Smooth muscle cell of the brain vasculature (primary cell): ENCODE results near the gene PARVB.
A peak's percentile ranks its signal among the peaks of the same experiment; 100 is the strongest.

ENCODE experiments used
- DNase-seq: peaks from one replicate; pipeline ENCODE4 v3.0.0-alpha.2; 2012; ENCODE audit warnings: low read depth, low spot score

PARVB gene

DNA sequence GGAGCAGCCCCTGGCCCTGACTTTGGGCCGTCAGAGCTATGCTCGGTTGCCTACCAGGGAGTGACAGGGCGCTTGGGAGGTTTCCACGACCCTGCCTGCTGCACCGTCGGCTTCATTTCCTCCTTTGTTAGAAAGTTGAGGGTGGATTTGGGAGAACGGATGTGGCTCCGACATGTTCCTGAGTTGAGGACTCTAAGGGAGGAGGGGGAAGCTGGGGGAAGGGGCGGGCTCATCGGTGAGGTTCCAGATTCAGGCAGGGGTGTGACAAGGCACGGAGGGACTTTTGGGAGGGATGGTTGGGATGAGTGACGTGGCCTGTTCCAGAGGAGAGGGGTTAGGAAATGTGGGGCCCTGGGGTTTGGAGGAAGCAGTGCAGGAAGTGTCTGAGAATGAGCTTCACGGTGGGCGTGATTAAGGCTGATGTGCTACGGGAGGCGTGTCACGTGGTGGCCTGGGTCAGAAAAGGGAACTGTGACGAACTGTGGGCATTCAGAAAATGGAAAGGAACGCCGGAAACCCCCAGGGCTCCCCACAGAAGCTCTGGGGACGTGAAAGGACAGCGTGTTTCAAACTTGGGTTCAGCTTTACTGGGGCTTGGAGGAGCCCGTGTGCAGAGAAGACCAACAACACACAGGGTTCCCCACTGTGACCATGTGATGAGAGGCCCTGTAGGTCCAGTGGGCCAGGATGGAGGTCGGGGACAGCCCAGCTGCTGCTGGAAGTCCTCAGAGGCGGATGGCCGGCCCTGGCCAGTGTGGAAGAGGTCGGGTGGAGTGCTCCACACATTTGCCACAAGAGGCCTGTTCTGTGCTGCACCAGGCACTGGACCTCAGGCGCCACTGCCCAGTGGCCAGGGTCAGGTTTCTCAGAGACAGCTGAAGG is 2.8 kb downstream of the PARVB start:
- no peak for DNase-seq

DNA sequence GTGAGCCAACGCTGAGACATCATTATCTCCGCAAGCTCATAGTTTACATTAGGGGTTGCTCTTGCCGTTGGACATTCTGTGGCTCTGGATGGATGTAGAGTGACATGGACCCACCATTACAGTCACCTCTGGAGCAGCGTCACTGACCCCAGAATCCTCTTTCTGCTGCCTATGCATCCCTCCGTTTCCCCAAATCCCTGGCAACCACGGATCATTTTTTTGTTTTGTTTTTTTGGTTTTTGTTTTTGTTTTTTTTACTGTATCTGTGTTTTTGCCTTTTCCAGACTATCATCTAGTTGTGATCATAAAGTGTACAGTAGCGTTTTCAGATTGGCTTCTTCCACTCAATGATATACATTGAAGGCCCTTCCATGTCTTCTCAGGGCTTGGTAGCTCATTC is 4.0 kb downstream of the PARVB start:
- DNase-seq, result no peak

DNA sequence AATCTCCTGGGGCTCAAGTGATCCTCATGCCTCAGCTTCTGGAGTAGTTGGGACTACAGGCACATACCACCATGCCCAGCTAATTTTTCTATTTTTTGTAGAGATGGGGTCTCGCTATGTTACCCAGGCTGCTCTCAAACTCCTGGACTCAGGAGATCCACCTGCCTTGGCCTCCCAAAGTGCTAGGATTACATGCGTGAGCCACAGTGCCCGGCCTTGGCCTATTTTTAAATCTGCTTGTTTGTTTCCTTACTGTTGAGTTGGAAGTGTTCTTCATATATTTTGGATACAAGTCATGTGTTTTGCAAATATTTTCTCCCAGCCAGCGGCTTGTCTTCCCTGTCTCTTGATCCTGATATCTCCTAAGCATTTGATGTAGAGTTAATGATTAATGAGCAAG is 5.0 kb downstream of the PARVB start:
- DNase-seq, result no peak

DNA sequence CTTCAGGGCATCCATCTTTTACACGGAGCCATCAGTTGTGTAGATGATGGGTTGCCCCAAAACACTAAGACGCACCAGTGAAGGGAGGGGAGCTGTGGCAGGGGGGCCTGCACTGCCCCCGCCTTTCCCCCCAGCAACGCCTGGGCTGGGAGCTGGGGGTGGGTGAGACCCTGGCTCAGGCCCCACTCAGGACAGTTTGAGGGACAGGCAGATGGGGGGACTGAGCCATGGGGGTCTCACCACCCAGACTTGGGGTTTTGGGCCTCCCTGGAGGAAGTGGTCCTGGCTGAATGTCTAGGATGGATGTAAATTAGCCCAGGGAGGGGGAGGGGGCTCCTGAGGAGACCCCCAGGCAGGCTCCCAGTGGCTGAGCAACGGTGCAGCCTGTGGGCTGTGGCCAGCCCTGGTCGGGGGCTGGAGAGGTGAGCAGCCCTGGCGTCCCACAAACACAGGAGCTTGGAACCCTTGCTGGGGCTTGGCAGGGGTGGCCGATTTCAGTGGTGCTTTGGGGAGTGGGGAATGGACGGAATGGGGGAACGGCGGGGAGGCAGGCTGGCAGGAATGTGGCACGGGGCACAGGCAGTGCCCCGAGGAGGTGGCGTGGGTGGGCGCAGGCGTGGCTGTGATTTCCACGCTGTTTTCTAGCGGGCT is 6.1 kb downstream of the PARVB start:
- DNase-seq, result no peak

DNA sequence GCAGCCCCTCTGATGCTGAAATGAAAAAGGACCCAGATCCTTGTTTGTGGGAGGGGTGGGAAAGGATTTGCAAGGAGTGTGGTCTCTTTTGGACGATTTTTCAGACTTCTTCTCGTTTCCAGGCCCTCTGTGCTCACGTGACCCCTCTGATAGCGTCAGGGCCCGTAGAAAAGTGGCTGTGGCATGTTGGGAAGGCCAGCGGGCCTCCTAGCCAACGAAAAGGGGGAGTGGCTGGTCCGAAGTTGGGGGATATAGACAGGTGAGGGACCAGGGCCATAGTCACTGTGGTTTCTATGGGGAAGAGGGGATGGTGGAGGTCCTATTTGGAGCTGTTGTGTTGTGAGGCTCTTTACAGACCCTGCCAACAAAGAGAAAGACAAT is 6.6 kb downstream of the PARVB start:
- DNase-seq, result no peak

DNA sequence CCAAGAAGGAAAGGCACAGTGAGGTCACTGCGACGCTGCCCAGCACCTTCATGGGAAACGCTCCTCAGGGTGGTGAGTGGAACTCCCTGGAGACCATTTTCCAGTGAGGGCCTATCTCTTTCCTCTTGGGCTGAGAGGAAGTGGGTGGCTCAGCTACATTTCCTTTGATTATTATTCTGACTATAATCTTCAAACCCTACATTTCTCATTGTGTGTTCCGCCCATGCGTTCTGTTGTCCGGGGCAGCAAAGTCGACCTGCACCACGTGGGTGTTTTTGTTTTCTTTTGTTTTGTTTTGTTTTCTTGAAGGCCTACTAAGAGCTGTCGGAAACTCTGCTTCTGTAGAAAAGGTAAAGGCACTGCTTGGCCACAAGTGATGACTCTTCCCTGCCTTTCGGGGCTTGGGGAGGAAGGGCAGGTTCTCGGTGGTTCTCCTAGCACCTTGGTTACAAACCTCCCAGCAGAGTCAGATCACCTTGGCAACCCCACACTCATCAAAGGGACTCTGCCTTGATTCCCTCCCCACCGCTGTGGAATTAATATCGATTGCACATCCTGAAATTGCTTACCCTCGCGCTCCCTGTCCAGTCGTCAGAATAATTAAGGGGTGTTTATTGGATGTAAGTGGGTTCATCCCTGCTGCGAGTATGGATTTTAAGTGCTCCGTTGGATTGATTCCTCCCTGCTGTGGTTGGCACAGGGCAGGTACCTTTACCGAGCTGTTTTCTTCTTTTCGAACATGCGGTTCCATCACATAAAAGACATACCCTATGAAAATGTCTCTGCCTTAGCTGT is 7.3 kb downstream of the PARVB start:
- no peak for DNase-seq

DNA sequence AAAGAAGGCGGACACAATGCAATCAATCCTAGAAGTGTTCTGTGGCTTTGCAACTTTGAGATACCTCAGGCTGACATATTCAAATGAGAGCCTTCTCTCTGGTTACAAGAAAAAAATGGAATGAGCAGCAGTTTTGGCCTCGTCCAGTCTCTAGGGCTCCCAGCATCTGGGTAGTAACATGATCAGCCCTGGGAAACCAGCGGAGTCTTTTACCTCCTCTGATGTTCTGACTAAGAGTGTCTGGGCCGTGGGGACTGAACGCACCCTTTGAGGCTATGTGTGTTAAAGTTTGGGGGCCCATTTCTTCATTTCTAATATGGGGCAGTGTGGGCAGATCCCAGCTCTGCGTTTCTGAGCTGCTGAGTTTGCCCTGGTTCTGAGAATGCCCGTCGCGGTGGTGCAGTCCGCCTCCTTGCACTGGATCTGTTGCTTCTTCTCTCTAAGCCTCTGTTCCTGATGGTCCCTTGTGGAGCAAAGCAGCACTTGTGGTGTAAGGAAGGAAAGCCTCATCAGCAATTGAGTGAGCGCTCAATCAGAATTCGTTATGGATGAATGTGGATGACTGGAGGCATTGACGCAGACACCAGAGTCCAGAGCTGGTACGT is 8.1 kb downstream of the PARVB start:
- DNase-seq, result no peak

DNA sequence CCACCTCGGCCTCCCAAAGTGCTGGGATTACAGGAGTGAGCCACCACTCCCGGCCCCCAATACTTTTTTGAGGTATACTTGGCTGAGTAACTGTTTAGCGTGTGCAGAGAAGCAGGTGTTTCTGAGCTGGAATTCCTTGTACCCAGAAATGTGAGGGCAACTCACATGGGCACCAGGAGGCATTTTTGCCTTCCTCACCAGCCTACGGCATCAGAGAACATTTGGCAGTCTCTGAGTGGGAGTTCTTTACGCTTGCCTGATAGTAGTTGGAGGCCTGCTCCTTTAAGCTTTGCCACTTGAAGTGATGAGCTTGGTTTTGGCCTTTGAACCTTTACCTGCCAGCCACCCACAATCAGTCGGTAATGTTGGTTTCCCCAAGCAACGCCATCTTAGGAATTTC is 9.2 kb downstream of the PARVB start:
- no peak for DNase-seq

DNA sequence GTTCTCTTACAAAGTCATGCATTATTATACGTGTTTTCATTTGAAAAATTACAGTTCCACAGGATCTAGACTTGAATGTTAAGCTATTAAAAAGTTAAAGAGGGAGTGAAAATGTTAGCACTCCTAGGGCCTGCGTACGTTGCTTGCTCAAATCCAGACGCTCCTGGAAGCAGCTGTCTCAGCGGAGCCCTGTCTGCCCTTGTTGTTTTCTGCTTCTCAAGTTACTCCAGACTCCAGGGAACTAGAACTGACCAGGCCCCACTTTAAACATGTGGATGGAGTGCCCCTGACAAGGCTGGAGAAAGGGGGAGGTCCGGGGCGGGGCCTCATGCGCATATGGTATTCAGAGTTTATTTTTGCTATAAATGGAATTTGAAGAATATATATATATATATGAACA is 9.6 kb downstream of the PARVB start:
- peak; percentile 57 for DNase-seq

DNA sequence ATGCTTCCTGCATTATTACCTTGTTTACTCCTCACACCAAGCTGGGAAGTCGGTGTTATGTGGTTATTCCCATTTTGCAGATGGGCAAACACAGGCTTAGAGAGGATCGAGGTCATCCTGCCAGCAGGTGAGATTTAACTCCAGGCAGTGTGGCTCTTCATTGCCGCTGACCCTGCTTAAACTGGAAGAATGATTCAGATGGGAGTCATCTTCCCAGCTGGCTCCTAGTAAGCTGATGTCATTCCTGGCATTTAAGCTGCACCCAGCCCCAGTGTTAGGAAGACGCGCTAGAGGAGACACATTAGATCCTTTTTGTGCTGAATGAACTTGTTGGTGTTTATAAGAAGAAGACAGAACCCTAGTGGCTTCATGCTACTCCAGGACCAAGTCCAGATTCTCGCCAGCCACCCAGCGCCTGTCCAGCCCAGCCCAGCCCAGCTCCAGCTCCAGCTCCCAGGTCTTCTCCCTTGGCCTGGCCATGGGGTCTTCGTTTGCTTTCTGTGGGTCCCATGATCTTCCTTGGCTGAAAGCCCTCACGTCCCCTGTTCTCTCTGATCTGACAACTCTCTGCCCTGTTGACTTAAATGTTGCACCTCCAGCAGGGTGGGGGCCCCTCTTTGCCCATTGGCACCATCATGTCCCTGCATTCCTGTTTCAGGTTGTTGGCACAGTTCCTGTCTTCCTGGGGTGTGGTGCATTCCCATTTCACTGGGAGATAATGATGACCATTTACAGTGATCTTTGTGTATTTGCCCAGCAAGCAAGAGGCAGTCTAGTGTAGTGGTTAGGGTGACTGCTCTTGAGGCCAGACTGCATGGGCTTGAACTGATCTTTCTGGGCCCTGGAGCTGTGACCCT is 13.6 kb downstream of the PARVB start:
- peak; percentile 78 for DNase-seq

DNA sequence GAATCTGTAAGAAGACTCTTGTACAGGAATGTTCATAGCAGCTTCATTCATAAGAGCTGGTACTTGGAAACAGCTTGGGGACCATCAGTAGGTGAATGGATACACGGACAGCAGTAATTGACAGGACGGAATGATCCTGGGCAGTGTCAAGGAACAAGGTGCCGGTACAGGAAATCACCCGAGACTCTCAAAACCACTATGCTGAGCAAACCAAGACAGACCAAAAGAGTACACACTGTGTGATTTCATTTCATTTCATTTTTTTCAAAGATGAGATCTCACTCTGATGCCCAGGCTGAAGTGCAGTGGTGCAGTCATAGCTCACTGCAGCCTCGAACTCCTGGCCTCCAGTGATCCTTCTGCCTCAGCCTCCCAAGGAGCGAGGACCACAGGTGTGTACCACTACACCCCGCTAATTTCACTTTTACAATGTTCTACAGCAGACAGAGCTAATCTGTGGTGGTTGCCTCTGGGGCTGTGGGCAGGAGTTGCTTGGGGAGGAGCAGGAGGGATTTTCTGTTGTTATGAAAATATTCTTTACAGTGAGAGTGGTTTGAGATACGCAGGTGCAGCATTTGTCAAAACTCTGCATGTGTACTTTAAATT is 15.6 kb downstream of the PARVB start:
- no peak for DNase-seq

DNA sequence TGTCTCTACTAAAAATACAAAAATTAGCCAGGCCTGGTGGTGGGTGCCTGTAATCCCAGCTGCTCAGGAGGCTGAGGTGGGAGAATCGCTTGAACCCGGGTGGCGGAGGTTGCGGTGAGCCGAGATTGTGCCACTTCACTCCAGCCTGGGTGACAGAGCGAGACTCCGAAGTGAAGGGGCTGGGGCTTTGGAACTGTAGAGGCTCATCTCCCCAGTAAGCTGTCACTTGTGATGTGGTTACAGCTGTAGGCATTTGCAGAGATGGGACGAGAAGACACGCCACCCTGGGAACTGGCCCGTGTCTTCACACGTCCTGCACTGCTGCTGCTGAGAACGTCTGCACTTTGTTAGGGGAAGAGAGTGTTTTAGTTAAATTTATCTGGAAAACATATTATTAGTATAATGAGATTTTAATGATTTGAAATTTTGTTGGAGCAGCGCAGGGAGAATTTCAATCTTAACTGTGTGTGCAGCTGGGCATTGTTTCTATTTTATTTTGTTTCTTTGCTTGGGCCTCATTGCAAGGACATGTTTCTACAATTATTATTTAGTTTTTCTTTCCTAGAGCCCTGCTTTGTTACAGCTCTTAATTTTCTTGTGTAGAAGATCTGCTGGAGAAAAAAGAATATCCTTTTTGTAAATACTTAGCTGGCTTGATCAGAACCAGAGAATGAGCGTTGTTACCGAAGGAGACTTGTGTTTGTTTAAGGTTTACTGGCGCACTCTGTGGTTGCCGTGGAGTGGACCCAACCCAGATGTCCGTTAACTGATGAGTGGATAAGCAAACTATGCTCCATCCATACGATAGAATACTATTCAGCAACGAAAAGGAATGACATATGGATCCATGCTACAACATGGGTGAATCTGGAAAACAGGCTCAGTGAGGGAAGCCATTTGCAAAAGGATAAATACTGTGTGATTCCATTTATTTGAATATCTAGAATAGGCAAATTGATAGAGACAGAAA is 18.4 kb downstream of the PARVB start:
- DNase-seq, result no peak

DNA sequence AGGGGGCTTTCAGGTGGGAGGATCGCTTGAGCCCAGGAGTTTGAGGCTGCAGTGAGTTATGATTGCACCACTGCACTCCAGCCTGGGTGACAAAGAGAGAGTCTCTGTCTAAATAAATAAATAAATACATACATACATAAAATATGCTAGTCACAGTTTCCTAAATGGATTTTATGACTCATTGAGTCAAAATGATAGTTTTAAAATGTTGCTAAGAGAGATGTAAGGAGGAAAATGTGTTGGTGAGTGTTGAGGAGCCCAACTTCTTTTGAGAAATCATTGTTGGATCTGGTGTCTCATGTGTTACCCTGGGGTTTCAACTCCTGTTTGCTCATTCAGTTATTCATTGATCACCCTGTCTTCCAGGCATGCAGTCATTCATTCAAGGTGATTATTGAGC is 21.0 kb downstream of the PARVB start:
- no peak for DNase-seq

DNA sequence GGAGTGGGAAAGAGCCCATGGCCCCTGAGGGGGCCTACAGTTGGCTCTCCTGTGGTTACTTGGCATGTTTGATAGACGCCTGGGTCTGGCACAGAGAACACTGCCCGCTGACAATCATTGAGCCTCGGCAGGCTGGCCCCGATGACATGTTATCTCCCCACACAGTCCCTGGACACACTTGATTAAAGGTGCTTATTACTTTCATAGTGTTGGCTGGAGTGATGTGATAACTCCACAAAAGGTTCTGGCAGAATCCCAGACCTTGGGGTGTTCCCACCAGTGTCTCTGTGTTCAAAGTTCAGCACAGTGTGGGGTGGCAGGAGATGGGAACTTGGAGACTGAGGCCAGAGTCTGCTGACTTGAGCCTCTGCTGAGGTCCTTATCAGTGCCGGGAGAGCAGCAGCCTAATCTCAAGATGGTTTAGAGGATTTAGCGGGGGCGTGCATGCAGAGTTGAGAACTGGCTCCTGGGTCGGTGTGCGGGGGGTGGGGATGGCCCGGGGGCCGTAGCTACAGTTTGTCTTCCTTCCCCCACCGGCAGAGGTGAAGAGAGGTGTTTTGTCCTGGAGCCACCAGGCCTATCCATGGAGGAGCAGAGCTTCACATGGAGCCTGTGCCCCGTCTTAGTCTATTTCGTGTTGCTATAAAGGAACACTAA is 22.5 kb downstream of the PARVB start:
- no peak for DNase-seq

DNA sequence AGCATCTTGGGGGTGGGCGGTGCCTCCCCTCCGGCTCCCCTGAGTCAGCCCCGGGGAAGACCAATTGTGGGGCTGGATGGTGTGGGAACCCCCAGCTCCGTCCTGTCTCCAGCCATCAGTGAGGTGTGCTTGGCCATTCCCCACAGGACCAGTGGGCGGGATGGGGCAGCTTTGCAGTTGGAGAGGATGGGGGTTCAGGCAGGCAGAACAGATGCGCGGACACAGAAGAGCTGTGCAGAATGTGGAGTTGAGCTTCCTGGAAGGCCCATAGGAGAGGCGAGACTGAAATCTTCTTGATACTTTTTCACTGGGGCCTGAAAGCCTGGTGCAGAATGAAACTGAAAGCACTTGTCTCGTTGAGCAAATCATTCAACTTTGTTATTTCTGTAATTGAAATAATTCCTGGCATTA is 23.8 kb downstream of the PARVB start:
- DNase-seq, result no peak

DNA sequence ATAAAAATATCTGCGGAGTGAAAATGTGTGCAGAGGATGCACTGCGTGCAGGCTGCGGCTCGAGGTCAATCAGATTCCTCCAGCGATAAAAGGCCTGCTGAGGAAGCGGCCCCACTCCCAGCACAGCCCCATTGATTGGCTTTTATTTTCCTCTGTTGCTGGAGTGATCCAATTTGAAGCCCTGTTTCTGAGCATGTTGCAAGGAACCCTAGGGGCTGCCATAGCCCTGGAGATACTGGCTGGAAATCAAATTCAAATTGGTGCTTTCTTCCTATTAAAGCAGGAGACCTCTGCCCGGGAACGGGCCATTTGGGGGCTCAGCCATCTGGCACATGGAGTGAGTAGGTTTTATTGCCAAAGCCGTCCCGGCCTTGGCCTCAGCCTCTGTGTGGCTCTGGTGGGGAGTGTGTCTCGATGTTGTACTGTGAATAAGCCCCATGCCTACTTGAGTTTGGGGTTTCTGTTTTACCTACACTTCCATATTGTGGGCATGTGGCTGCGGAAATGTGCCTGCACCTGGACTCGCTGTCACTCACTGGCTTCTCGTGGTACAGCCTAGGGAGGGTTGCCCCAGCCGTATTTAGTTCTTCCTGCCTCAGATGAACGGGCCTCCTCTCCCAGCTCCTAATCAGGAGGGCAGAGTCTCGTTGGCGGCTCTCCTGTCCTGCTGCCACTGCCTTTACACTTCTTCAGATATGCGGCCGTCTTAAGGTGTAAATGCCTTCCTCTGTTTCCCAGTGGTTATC is 25.6 kb downstream of the PARVB start:
- DNase-seq, result no peak

DNA sequence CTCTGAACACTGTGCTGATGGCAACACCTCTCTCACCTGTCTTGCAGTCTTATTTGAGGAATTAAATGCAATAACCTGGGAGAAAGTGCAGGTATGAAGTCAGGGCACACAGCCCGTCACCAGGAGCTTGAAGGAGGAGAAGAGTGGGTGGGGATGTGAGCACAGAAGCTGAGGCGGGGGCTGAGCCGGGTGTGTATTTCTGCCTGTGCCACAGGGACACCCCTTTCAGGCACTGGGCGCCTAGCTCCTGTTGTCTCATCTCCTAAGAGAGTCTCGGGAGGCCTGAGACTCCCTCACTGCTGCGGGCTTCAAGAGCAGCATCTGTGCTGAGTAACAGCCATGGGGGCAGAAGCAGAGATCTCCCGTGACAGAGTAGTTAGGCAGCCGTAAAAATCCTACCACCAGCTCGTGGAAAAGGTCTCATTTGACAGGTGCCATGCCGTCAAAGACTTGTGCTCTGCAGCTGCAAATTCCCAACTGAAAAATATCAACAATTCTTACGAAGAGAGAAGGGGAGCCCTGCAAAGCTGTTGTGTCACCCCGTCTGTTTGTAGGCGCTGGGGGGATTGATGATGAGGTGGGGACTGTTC is 26.8 kb downstream of the PARVB start:
- no peak for DNase-seq

DNA sequence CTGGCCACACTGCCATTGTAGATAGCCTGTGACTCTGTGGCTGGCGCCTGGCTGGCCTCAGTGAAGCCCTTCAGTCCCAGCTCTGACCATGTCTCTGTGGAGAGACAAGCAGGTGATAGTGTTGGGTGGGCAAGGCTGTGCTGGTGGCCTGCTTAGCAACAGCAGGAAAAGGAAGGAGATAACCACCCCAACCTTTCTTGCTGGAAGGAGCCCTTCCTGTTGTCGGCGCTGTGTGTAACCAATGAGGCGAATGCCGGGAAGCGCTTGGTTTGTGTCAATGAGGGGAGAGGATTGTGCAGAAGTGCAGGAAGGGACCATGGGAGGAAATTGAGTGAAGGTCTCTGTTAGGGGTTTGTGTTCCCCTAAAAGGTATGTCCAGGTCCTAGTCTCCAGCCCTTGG is 27.3 kb downstream of the PARVB start:
- no peak for DNase-seq
